Hepatocyte (in vitro differentiated cells): ENCODE data around the gene RABAC1.

ENCODE experiments used
- CTCF ChIP-seq: fragments of 200-600 bp; sonication (generic); IDR thresholded peaks from 2 replicates; pipeline ENCODE4 v1.5.1; 2016; ENCODE audit warnings: antibody characterized with exemption, mild to moderate bottlenecking; ENCODE audit not compliant: poor library complexity
- EZH2 ChIP-seq: fragments of 200-600 bp; sonication (generic); IDR thresholded peaks from 2 replicates; pipeline ENCODE4 v1.6.1; 2016; ENCODE audit warnings: antibody characterized with exemption, mild to moderate bottlenecking, borderline replicate concordance
- EZH2phosphoT487 ChIP-seq: fragments of 200-600 bp; sonication (generic); IDR thresholded peaks from one replicate; pipeline ENCODE4 v1.6.1; 2018; ENCODE audit warnings: antibody characterized with exemption, mild to moderate bottlenecking, low read depth, moderate library complexity; ENCODE audit not compliant: unreplicated experiment, severe bottlenecking

GRCh38 chr19:41937525-41938468 is 21.3 kb downstream of the RABAC1 start:
- no peak for TF ChIP-seq CTCF
- no peak for TF ChIP-seq EZH2
- TF ChIP-seq EZH2phosphoT487: no peak
